H9 (cell line): ENCODE data around the gene FLVCR1. TPM values are rescaled to one million over a fixed set of nuclear protein-coding genes. Genes with fewer than 3 reads are reported as not detected.

Experiments
- DNase-seq: peaks from one replicate; pipeline ENCODE4 v3.0.0-alpha.2; 2017
- H2AFZ ChIP-seq: one replicate; pipeline ENCODE4 v1.6.1; 2013; ENCODE audit warnings: mild to moderate bottlenecking, low read length, control low read depth, moderate library complexity
- H2AK5ac ChIP-seq: 2 replicates; pipeline ENCODE4 v1.6.1; 2013; ENCODE audit warnings: low read length, control low read depth, mixed read lengths; ENCODE audit not compliant: insufficient read length
- H2BK120ac ChIP-seq: one replicate; pipeline ENCODE4 v1.6.1; 2013; ENCODE audit warnings: low read depth, mild to moderate bottlenecking, low read length, control low read depth, inconsistent platforms; ENCODE audit not compliant: poor library complexity, severe bottlenecking
- H2BK12ac ChIP-seq: 2 replicates; pipeline ENCODE4 v1.6.1; 2013; ENCODE audit warnings: low read length, control low read depth, mixed read lengths, low read depth; ENCODE audit not compliant: insufficient read length
- H2BK15ac ChIP-seq: 2 replicates; pipeline ENCODE4 v1.6.1; 2013; ENCODE audit warnings: low read depth, low read length, control low read depth
- H2BK20ac ChIP-seq: one replicate; pipeline ENCODE4 v1.6.1; 2013; ENCODE audit warnings: low read depth, mild to moderate bottlenecking, low read length, control low read depth, inconsistent platforms; ENCODE audit not compliant: poor library complexity, severe bottlenecking
- H2BK5ac ChIP-seq: 2 replicates; pipeline ENCODE4 v1.6.1; 2013; ENCODE audit warnings: low read length, control low read depth, mixed read lengths; ENCODE audit not compliant: insufficient read length
- H3K14ac ChIP-seq: 2 replicates; pipeline ENCODE4 v1.6.1; 2013; ENCODE audit warnings: low read length, control low read depth; ENCODE audit not compliant: insufficient read depth
- H3K18ac ChIP-seq: 2 replicates; pipeline ENCODE4 v1.6.1; 2013; ENCODE audit warnings: low read depth, mild to moderate bottlenecking, mixed read lengths, low read length, control low read depth; ENCODE audit not compliant: insufficient read length
- H3K23ac ChIP-seq: 2 replicates; pipeline ENCODE4 v1.6.1; 2013; ENCODE audit warnings: low read length, control low read depth, mixed read lengths, low read depth; ENCODE audit not compliant: insufficient read length
- H3K23me2 ChIP-seq: 2 replicates; pipeline ENCODE4 v1.6.1; 2013; ENCODE audit warnings: low read depth, mild to moderate bottlenecking, mixed read lengths, low read length, control low read depth; ENCODE audit not compliant: insufficient read length, poor library complexity, severe bottlenecking
- H3K27ac ChIP-seq: 2 replicates; pipeline ENCODE4 v1.5.1; 2013; ENCODE audit warnings: low read length, control low read depth, mixed read lengths, low read depth; ENCODE audit not compliant: insufficient read length
- H3K27me3 ChIP-seq: 2 replicates; pipeline ENCODE4 v1.6.1; 2013; ENCODE audit warnings: low read length, control low read depth, inconsistent platforms; ENCODE audit not compliant: insufficient read depth
- H3K4ac ChIP-seq: 2 replicates; pipeline ENCODE4 v1.6.1; 2013; ENCODE audit warnings: low read depth, mild to moderate bottlenecking, control low read depth, inconsistent platforms, low read length, moderate library complexity
- H3K4me1 ChIP-seq: 2 replicates; pipeline ENCODE4 v1.6.1; 2013; ENCODE audit warnings: low read length, control low read depth, inconsistent platforms; ENCODE audit not compliant: insufficient read depth
- H3K4me2 ChIP-seq: 2 replicates; pipeline ENCODE4 v1.6.1; 2013; ENCODE audit warnings: low read length, control low read depth, mixed read lengths; ENCODE audit not compliant: insufficient read length, insufficient read depth
- H3K56ac ChIP-seq: 2 replicates; pipeline ENCODE4 v1.6.1; 2013; ENCODE audit warnings: low read depth, mild to moderate bottlenecking, mixed read lengths, low read length, control low read depth; ENCODE audit not compliant: insufficient read length
- H3K79me1 ChIP-seq: 2 replicates; pipeline ENCODE4 v1.6.1; 2013; ENCODE audit warnings: low read depth, mild to moderate bottlenecking, moderate library complexity, low read length, control low read depth, inconsistent platforms; ENCODE audit not compliant: insufficient read depth, poor library complexity, severe bottlenecking
- H3K79me2 ChIP-seq: 2 replicates; pipeline ENCODE4 v1.6.1; 2013; ENCODE audit warnings: low read length, control low read depth, inconsistent platforms; ENCODE audit not compliant: insufficient read depth
- H3K9ac ChIP-seq: 2 replicates; pipeline ENCODE4 v1.6.1; 2013; ENCODE audit warnings: low read length, control low read depth, mixed read lengths; ENCODE audit not compliant: insufficient read length; ENCODE audit errors: extremely low read depth
- H3K9me3 ChIP-seq: one replicate; pipeline ENCODE4 v1.6.1; 2013; ENCODE audit warnings: low read depth, low read length, inconsistent platforms; ENCODE audit not compliant: control insufficient read depth
- H3T11ph ChIP-seq: one replicate; pipeline ENCODE4 v1.6.1; 2013; ENCODE audit warnings: mild to moderate bottlenecking, low read length, control low read depth, inconsistent platforms
- H4K20me1 ChIP-seq: one replicate; pipeline ENCODE4 v1.6.1; 2013; ENCODE audit not compliant: control insufficient read depth, insufficient read length, insufficient read depth
- H4K5ac ChIP-seq: 2 replicates; pipeline ENCODE4 v1.6.1; 2013; ENCODE audit warnings: low read depth, mild to moderate bottlenecking, mixed read lengths, low read length, control low read depth; ENCODE audit not compliant: insufficient read length
- H4K8ac ChIP-seq: replicated peaks from 2 replicates; pipeline ENCODE4 v1.6.1; 2013; ENCODE audit warnings: low read length, control low read depth, mixed read lengths, low read depth; ENCODE audit not compliant: insufficient read length
- H4K91ac ChIP-seq: 2 replicates; pipeline ENCODE4 v1.6.1; 2013; ENCODE audit warnings: low read depth, mild to moderate bottlenecking, moderate library complexity, mixed read lengths, low read length, control low read depth; ENCODE audit not compliant: insufficient read length
- H3K27ac Mint-ChIP-seq, 3 experiments: 2 replicates in 2 of 3; 3 replicates in 1 of 3; pipeline ENCODE4 v1.8.0; 2020 to 2021; ENCODE audit warnings: mixed read lengths in 3 of 3, mild to moderate bottlenecking in 1 of 3, moderate library complexity in 1 of 3
- H3K27me3 Mint-ChIP-seq: 2 replicates; pipeline ENCODE4 v1.8.0; 2021; ENCODE audit warnings: low read depth, mild to moderate bottlenecking, moderate library complexity, mixed read lengths
- H3K36me3 Mint-ChIP-seq, 3 experiments: 2 replicates in 2 of 3; 3 replicates in 1 of 3; pipeline ENCODE4 v1.8.0; 2020 to 2021; ENCODE audit warnings: low read depth in 3 of 3, mixed read lengths in 3 of 3; ENCODE audit not compliant: insufficient read depth in 1 of 3
- H3K4me1 Mint-ChIP-seq, 2 experiments: 2 replicates each; pipeline ENCODE4 v1.8.0; 2020; ENCODE audit warnings: mixed read lengths in 2 of 2
- H3K4me3 Mint-ChIP-seq, 2 experiments: 2 replicates in 1 of 2; 3 replicates in 1 of 2; pipeline ENCODE4 v1.8.0; 2020 to 2021; ENCODE audit warnings: mild to moderate bottlenecking in 2 of 2, mixed read lengths in 2 of 2, moderate library complexity in 1 of 2
- H3K9me3 Mint-ChIP-seq, 2 experiments: 2 replicates in 1 of 2; 3 replicates in 1 of 2; pipeline ENCODE4 v1.8.0; 2020; ENCODE audit warnings: mild to moderate bottlenecking in 2 of 2, mixed read lengths in 2 of 2, moderate library complexity in 1 of 2
- WGBS: extraction: QIAGEN DNeasy Blood & Tissue Kit; methylation state at CpG from one replicate; pipeline ENCODE4 v1.1.7; 2013; ENCODE audit warnings: missing lambda C conversion rate, low lambda C conversion rate, mixed read lengths; ENCODE audit not compliant: insufficient read length; ENCODE audit errors: extremely low coverage; 5-methylcytosine and 5-hydroxymethylcytosine counted together
- total RNA-seq: library from RNA; stranded (reverse); gene quantifications from 2 replicates; pipeline ENCODE4 v1.2.1, GENCODE V29; 2021
- TF ChIP-seq, protein P1 (sequence below): fragments of 200-600 bp; sonication (generic); conservative IDR thresholded peaks from 3 replicates; pipeline ENCODE4 v1.8.0; 2021; ENCODE audit warnings: antibody characterized with exemption, mild to moderate bottlenecking

Gene FLVCR1
- total RNA-seq, 1 experiment from 2014 or later: 55.2 TPM

GRCh38 chr1:212847549-212847948, 10.5 kb upstream of the FLVCR1 start, which contains the start of gene SPATA45:
Gene SPATA45 (minus strand): TSS chr1:212847649. CDS start chr1:212836149, 11,500 bp downstream.
- Mint-ChIP-seq H3K4me1 (peaks cover 7 to 8% of the 10 kb centered on the region in 2 experiments), H3K9me3 (peaks cover 12 to 19% of the 10 kb centered on the region in 2 experiments; a peak in 4 of 5 replicates), H3K4me3 (no peak within 1 kb of the TSS), H3K36me3 (peaks cover 7 to 14% (median 13%) of the 10 kb centered on the region in 3 experiments; a peak in 6 of 7 replicates), H3K27me3 (peaks cover 8% of the 10 kb centered on the region), H3K27ac (no peak within 1 kb of the TSS; a peak in 1 of 7 replicates)
- Histone ChIP-seq H3K4me1 (no peaks in the 10 kb centered on the region), H3K27me3 (no peaks in the 10 kb centered on the region), H3K18ac (no peak within 1 kb of the TSS), H2BK120ac (no peak within 1 kb of the TSS), H3K79me2 (no peaks in the 10 kb centered on the region), H3K9ac (no peak within 1 kb of the TSS), H3K23me2 (no peaks in the 10 kb centered on the region), H3K9me3 (no peaks in the 10 kb centered on the region), H4K91ac (no peak within 1 kb of the TSS), H3K14ac (no peak within 1 kb of the TSS), H3K4me2 (no peak within 1 kb of the TSS), H2AFZ (no peak within 1 kb of the TSS), H4K20me1 (no peaks in the 10 kb centered on the region), H3T11ph (no peak within 1 kb of the TSS), H2BK15ac (no peak within 1 kb of the TSS), H2BK12ac (no peak within 1 kb of the TSS), H2BK5ac (no peak within 1 kb of the TSS), H2BK20ac (no peak within 1 kb of the TSS), H4K5ac (no peak within 1 kb of the TSS), H3K56ac (no peak within 1 kb of the TSS), H4K8ac (no peak within 1 kb of the TSS), H3K23ac (no peak within 1 kb of the TSS), H2AK5ac (no peak within 1 kb of the TSS), H3K79me1 (no peaks in the 10 kb centered on the region), H3K4ac (no peak within 1 kb of the TSS), H3K27ac (no peak within 1 kb of the TSS)
- no peak for DNase-seq
- WGBS: no CpG with 5 or more reads among the region's 4 CpGs
- TF ChIP-seq, protein P1, sequence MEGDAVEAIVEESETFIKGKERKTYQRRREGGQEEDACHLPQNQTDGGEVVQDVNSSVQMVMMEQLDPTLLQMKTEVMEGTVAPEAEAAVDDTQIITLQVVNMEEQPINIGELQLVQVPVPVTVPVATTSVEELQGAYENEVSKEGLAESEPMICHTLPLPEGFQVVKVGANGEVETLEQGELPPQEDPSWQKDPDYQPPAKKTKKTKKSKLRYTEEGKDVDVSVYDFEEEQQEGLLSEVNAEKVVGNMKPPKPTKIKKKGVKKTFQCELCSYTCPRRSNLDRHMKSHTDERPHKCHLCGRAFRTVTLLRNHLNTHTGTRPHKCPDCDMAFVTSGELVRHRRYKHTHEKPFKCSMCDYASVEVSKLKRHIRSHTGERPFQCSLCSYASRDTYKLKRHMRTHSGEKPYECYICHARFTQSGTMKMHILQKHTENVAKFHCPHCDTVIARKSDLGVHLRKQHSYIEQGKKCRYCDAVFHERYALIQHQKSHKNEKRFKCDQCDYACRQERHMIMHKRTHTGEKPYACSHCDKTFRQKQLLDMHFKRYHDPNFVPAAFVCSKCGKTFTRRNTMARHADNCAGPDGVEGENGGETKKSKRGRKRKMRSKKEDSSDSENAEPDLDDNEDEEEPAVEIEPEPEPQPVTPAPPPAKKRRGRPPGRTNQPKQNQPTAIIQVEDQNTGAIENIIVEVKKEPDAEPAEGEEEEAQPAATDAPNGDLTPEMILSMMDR: no peak
